ENCODE results near the gene POU2F2. TPM values are rescaled to one million over a fixed set of nuclear protein-coding genes. Genes with fewer than 3 reads are reported as not detected.

POU2F2 gene
- total and polyA plus RNA-seq, 10 of the 15 experiments (the other 5 are each of a cell fraction or from before 2014, with no cell fraction given): 4.4 to 62.4 (median 37.9) TPM

DNA sequence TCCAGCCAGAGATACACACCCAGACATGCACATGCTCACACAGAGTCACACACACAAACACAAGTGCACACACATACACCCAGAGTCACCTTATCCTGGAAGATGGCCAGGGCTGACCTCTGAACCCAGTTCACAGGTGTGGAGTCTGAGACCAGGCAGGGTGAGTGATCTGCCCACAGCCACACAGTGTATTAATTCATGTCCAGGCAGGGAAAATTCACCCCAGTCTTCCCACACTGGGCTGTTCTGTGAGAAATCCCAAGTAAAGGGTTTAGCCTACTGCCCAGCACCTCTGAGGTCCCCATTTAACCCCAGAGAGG, 2.0 kb downstream of the POU2F2 start:
- Histone ChIP-seq H3K4me2 (ENCODE audit: control insufficient read depth, insufficient read depth) (peak overlapping the region; percentile 99), H3K27me3 (replicated peaks in 1 of 2; ENCODE audit: control insufficient read depth in 2 of 2, insufficient read depth in 2 of 2, low read length in 1 of 2) (no peaks in the 10 kb centered on the region), H2AFZ (ENCODE audit: control insufficient read depth, low read depth, low read length) (peak overlapping the region; percentile 24; the same call in 1 of the 2 replicates), H3K79me2 (ENCODE audit: control insufficient read depth, insufficient read depth, low read length) (peaks cover 72% of the 10 kb centered on the region), H3K9me3 (replicated peaks; ENCODE audit: control insufficient read depth, insufficient read depth, low read length) (no peaks in the 10 kb centered on the region), H3K4me3 (peak overlapping the region; percentile 99), H3K9ac (ENCODE audit: control insufficient read depth, insufficient read depth, low read length) (peak overlapping the region; percentile 93), H4K20me1 (ENCODE audit: control insufficient read depth, insufficient read depth) (no peaks in the 10 kb centered on the region), H3K4me1 (ENCODE audit: control insufficient read depth, insufficient read depth, low read length) (peaks cover 52% of the 10 kb centered on the region), H3K36me3 (ENCODE audit: control insufficient read depth in 2 of 2, insufficient read depth in 2 of 2, low read length in 1 of 2) (peaks cover 0 to 4% of the 10 kb centered on the region in 2 experiments; a peak in 1 of 4 replicates), H3K27ac (ENCODE audit: control insufficient read depth, insufficient read depth) (peak overlapping the region; percentile 99)
- BruUV-seq (replicated peaks): no TSS peak
- RAD21 ChIA-PET (ENCODE audit: unreplicated experiment): interaction anchor here (0.9 to 3.8 kb wide), 6 partner anchors 15 to 185 kb away, joined by 3 to 92 read pairs (median 4); no protein-coding TSS in a partner anchor
- no peak for FAIRE-seq
- intact Hi-C loops (cut with micrococcal nuclease; ENCODE audit: unreplicated experiment): loop anchor here (5.0 kb wide), 4 partner anchors 67 to 167 kb away; partner anchors contain the start of gene GSK3A
- peak; percentile 1; the same call in 2 of the 3 replicates for ATAC-seq
- peak; percentile 51 for DNase-seq (ENCODE audit: low read depth, low spot score)
- CTCF ChIA-PET: interaction anchor here (3.9 kb wide), 1 partner anchor 17 kb away, joined by 118 read pairs; no protein-coding TSS in a partner anchor
- POLR2A ChIA-PET: interaction anchor here (1.5 to 3.7 kb wide), 3 partner anchors 15 to 70 kb away, joined by 5 to 67 read pairs (median 9); no protein-coding TSS in a partner anchor
- SMC1A ChIA-PET (ENCODE audit: uncharacterized antibody, unreplicated experiment): interaction anchor here (9.1 kb wide), 1 partner anchor 17 kb away, joined by 223 read pairs; no protein-coding TSS in a partner anchor
- in situ Hi-C loops (cut with MboI): loop anchor here (5.0 kb wide), 1 partner anchor 147 kb away; no protein-coding TSS in a partner anchor
- no peak for TF ChIP-seq TBL1XR1 (IDR thresholded peaks at IDR 0.05; ENCODE audit: low read depth, low read length)
- TF ChIP-seq NR2C2 (IDR thresholded peaks at IDR 0.05; ENCODE audit: borderline replicate concordance, control insufficient read depth, insufficient read length, low read depth): peak; percentile 51
- TF ChIP-seq SMAD1 (IDR thresholded peaks at IDR 0.05; ENCODE audit: low read depth, partially characterized antibody): no peak
- TF ChIP-seq EP300 (IDR thresholded peaks at IDR 0.05; ENCODE audit: borderline replicate concordance in 1 of 2, control insufficient read depth in 1 of 2, low read depth in 2 of 2, low read length in 2 of 2): no peak
- TF ChIP-seq NFYB (IDR thresholded peaks at IDR 0.05; ENCODE audit: insufficient read depth, low read depth, low read length): no peak
- no peak for TF ChIP-seq PAX8 (IDR thresholded peaks at IDR 0.05)
- TF ChIP-seq, protein P1, sequence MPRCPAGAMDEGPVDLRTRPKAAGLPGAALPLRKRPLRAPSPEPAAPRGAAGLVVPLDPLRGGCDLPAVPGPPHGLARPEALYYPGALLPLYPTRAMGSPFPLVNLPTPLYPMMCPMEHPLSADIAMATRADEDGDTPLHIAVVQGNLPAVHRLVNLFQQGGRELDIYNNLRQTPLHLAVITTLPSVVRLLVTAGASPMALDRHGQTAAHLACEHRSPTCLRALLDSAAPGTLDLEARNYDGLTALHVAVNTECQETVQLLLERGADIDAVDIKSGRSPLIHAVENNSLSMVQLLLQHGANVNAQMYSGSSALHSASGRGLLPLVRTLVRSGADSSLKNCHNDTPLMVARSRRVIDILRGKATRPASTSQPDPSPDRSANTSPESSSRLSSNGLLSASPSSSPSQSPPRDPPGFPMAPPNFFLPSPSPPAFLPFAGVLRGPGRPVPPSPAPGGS (IDR thresholded peaks at IDR 0.05; ENCODE audit: borderline replicate concordance, insufficient read depth, low read depth, low read length, poor library complexity, severe bottlenecking): peak; percentile 74
- TF ChIP-seq SMC3 (IDR thresholded peaks at IDR 0.05; ENCODE audit: borderline replicate concordance, low read length): no peak
- TF ChIP-seq, protein P2, sequence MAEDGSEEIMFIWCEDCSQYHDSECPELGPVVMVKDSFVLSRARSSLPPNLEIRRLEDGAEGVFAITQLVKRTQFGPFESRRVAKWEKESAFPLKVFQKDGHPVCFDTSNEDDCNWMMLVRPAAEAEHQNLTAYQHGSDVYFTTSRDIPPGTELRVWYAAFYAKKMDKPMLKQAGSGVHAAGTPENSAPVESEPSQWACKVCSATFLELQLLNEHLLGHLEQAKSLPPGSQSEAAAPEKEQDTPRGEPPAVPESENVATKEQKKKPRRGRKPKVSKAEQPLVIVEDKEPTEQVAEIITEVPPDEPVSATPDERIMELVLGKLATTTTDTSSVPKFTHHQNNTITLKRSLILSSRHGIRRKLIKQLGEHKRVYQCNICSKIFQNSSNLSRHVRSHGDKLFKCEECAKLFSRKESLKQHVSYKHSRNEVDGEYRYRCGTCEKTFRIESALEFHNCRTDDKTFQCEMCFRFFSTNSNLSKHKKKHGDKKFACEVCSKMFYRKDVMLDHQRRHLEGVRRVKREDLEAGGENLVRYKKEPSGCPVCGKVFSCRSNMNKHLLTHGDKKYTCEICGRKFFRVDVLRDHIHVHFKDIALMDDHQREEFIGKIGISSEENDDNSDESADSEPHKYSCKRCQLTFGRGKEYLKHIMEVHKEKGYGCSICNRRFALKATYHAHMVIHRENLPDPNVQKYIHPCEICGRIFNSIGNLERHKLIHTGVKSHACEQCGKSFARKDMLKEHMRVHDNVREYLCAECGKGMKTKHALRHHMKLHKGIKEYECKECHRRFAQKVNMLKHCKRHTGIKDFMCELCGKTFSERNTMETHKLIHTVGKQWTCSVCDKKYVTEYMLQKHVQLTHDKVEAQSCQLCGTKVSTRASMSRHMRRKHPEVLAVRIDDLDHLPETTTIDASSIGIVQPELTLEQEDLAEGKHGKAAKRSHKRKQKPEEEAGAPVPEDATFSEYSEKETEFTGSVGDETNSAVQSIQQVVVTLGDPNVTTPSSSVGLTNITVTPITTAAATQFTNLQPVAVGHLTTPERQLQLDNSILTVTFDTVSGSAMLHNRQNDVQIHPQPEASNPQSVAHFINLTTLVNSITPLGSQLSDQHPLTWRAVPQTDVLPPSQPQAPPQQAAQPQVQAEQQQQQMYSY (CRISPR knock-in tag; IDR thresholded peaks at IDR 0.05): no peak
- TF ChIP-seq ZBED1 (IDR thresholded peaks at IDR 0.05; ENCODE audit: borderline replicate concordance): no peak
- TF ChIP-seq NR2C1 (IDR thresholded peaks at IDR 0.05): peak; percentile 75
- TF ChIP-seq IRF4 (IDR thresholded peaks at IDR 0.05; ENCODE audit: low read depth, low read length): no peak
- TF ChIP-seq TCF7 (IDR thresholded peaks at IDR 0.05; ENCODE audit: borderline replicate concordance): no peak
- TF ChIP-seq MYC (IDR thresholded peaks at IDR 0.05; ENCODE audit: insufficient read depth, insufficient read length, insufficient replicate concordance, low read length, severe bottlenecking): no peak
- peak; percentile 77 for TF ChIP-seq NR2F1 (conservative IDR thresholded peaks at IDR 0.05)
- TF ChIP-seq, protein P3, sequence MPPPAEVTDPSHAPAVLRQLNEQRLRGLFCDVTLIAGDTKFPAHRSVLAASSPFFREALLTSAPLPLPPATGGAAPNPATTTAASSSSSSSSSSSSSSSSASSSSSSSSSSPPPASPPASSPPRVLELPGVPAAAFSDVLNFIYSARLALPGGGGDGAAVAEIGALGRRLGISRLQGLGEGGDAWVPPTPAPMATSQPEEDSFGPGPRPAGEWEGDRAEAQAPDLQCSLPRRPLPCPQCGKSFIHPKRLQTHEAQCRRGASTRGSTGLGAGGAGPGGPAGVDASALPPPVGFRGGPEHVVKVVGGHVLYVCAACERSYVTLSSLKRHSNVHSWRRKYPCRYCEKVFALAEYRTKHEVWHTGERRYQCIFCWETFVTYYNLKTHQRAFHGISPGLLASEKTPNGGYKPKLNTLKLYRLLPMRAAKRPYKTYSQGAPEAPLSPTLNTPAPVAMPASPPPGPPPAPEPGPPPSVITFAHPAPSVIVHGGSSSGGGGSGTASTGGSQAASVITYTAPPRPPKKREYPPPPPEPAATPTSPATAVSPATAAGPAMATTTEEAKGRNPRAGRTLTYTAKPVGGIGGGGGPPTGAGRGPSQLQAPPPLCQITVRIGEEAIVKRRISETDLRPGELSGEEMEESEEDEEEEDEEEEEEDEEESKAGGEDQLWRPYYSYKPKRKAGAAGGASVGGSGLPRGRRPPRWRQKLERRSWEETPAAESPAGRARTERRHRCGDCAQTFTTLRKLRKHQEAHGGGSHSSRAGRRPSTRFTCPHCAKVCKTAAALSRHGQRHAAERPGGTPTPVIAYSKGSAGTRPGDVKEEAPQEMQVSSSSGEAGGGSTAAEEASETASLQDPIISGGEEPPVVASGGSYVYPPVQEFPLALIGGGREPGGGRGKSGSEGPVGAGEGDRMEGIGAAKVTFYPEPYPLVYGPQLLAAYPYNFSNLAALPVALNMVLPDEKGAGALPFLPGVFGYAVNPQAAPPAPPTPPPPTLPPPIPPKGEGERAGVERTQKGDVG (CRISPR knock-in tag; IDR thresholded peaks at IDR 0.05): no peak

Data from GM12878 (cell line).